Smooth muscle cell (in vitro differentiated cells): Measurements from ENCODE around the gene CNNM4. TPM values are rescaled to one million over a fixed set of nuclear protein-coding genes. Genes with fewer than 3 reads are reported as not detected.

Source experiments
- DNase-seq: peaks from one replicate; lab custom pipeline; 2025; ENCODE audit not compliant: unreplicated experiment; lab: John Stamatoyannopoulos, UW
- H2AFZ ChIP-seq: fragments of 200-600 bp; sonication (generic); 2 replicates; pipeline ENCODE4 v1.6.0; 2016; ENCODE audit warnings: antibody characterized with exemption, low read depth, mild to moderate bottlenecking
- H3F3A ChIP-seq: fragments of 200-600 bp; sonication (generic); 2 replicates; pipeline ENCODE4 v1.6.0; 2017; ENCODE audit warnings: antibody characterized with exemption, low read depth
- H3K27ac ChIP-seq: fragments of 200-600 bp; sonication (generic); 2 replicates; pipeline ENCODE4 v1.5.1; 2016; ENCODE audit warnings: low read depth, mild to moderate bottlenecking
- H3K27me3 ChIP-seq: fragments of 200-600 bp; sonication (generic); 2 replicates; pipeline ENCODE4 v1.6.1; 2016; ENCODE audit warnings: low read depth, mild to moderate bottlenecking
- H3K36me3 ChIP-seq: fragments of 200-600 bp; sonication (generic); 2 replicates; pipeline ENCODE4 v1.5.1; 2016; ENCODE audit warnings: low read depth
- H3K4me1 ChIP-seq: fragments of 200-600 bp; sonication (generic); 2 replicates; pipeline ENCODE4 v1.5.1; 2016; ENCODE audit warnings: low read depth
- H3K4me2 ChIP-seq: fragments of 200-600 bp; sonication (generic); 2 replicates; pipeline ENCODE4 v1.6.0; 2016; ENCODE audit warnings: mild to moderate bottlenecking
- H3K4me3 ChIP-seq: fragments of 200-600 bp; sonication (generic); 2 replicates; pipeline ENCODE4 v1.5.1; 2016; ENCODE audit warnings: mild to moderate bottlenecking
- H3K79me2 ChIP-seq: fragments of 200-600 bp; sonication (generic); 2 replicates; pipeline ENCODE4 v1.6.0; 2016; ENCODE audit warnings: low read depth, mild to moderate bottlenecking
- H3K9ac ChIP-seq: fragments of 200-600 bp; sonication (generic); 2 replicates; pipeline ENCODE4 v1.6.0; 2016; ENCODE audit warnings: low read depth
- H3K9me3 ChIP-seq: fragments of 200-600 bp; sonication (generic); replicated peaks from 2 replicates; pipeline ENCODE4 v1.5.1; 2016; ENCODE audit warnings: low read depth
- H4K20me1 ChIP-seq: fragments of 200-600 bp; sonication (generic); 2 replicates; pipeline ENCODE4 v1.6.0; 2016; ENCODE audit warnings: low read depth
- CTCF ChIP-seq: fragments of 200-600 bp; sonication (generic); IDR thresholded peaks from 2 replicates; pipeline ENCODE4 v1.5.1; 2017; ENCODE audit warnings: borderline replicate concordance, mild to moderate bottlenecking, antibody characterized with exemption; ENCODE audit not compliant: insufficient read depth, poor library complexity, severe bottlenecking
- WGBS: methylation state at CpG from one replicate; pipeline ENCODE4 v1.1.7; 2016; ENCODE audit warnings: low lambda C conversion rate; 5-methylcytosine and 5-hydroxymethylcytosine counted together
- polyA plus RNA-seq: library from polyadenylated mRNA; unstranded; fragments of >200 nt; fragmentation: Nextera tagmentation; extraction: Ambion mirVana; gene quantifications from 2 replicates; pipeline ENCODE4 v1.2.1, GENCODE V29; 2016
- total RNA-seq: library from RNA; depleted of rRNA; stranded (reverse); fragments of >200 nt; gene quantifications from 2 replicates; pipeline ENCODE4 v1.2.3, GENCODE V29; 2014

CNNM4 gene
- total and polyA plus RNA-seq, 2 experiments from 2014 or later, result 7.2 to 10.1 TPM

- Histone ChIP-seq H4K20me1 (no peaks in the 10 kb centered on the region), H3K79me2 (no peaks in the 10 kb centered on the region), H3K36me3 (peaks cover 6% of the 10 kb centered on the region), H3K9ac (no peak overlapping the region), H2AFZ (no peak overlapping the region), H3K9me3 (no peaks in the 10 kb centered on the region), H3K27me3 (no peaks in the 10 kb centered on the region), H3K4me2 (no peak overlapping the region), H3K27ac (no peak overlapping the region), H3F3A (no peaks in the 10 kb centered on the region), H3K4me1 (no peaks in the 10 kb centered on the region), H3K4me3 (no peak overlapping the region)
- no peak for TF ChIP-seq CTCF
- DNase-seq, result no peak
Observed at GRCh38 chr2:96716388-96716787, 44.3 kb upstream of the CNNM4 start.

- H2AFZ ChIP-seq, result no peak overlapping the region
- no peak overlapping the region for H3K27ac ChIP-seq
- H3K4me3 ChIP-seq, result no peak overlapping the region
- DNase-seq, result no peak
- H3K27me3 ChIP-seq, result no peaks in the 10 kb centered on the region
- no peaks in the 10 kb centered on the region for H3K36me3 ChIP-seq
- H3K9ac ChIP-seq, result no peak overlapping the region
- H3K9me3 ChIP-seq, result no peaks in the 10 kb centered on the region
- no peaks in the 10 kb centered on the region for H3F3A ChIP-seq
- no peaks in the 10 kb centered on the region for H3K4me1 ChIP-seq
- no peak overlapping the region for H3K4me2 ChIP-seq
- H4K20me1 ChIP-seq, result no peaks in the 10 kb centered on the region
- no peaks in the 10 kb centered on the region for H3K79me2 ChIP-seq
- no peak for TF ChIP-seq CTCF
- WGBS, result 94% methylated on average over 4 of the region's 4 CpGs
Observed at GRCh38 chr2:96726131-96726530, 34.6 kb upstream of the CNNM4 start.

GRCh38 chr2:96727431-96727830 is 33.3 kb upstream of the CNNM4 start:
- no peaks in the 10 kb centered on the region for H3K9me3 ChIP-seq
- H3K4me1 ChIP-seq, result no peaks in the 10 kb centered on the region
- H4K20me1 ChIP-seq, result no peaks in the 10 kb centered on the region
- no peak overlapping the region for H3K4me3 ChIP-seq
- H3K4me2 ChIP-seq, result no peak overlapping the region
- no peak overlapping the region for H2AFZ ChIP-seq
- H3F3A ChIP-seq, result no peaks in the 10 kb centered on the region
- H3K79me2 ChIP-seq, result no peaks in the 10 kb centered on the region
- H3K27me3 ChIP-seq, result no peaks in the 10 kb centered on the region
- no peak overlapping the region for H3K9ac ChIP-seq
- TF ChIP-seq CTCF, result no peak
- 97% methylated on average over 5 of the region's 5 CpGs for WGBS
- H3K36me3 ChIP-seq, result no peaks in the 10 kb centered on the region
- H3K27ac ChIP-seq, result no peak overlapping the region
- no peak for DNase-seq

DNA sequence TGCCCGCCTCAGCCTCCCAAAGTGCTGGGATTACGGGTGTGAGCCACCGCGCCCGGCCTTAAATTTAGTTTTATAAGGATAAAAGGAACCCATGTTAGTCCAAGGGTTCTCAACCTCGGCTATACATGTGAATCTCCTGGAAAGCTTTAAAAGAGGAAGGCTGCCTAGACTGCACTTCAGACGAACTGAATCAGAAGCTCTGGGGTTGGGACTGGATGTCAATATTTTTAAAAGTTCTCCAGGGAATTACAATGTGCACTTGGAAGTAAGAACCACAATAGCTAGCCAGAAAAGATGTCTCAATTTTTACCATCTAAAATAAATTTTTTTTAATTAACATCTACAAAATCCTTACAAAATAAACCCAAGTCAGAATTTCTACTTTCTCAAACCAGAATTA is 31.0 kb upstream of the CNNM4 start:
- peak overlapping the region; percentile 10 for H3K27ac ChIP-seq
- no peak for TF ChIP-seq CTCF

More for the DNA sequence above, 31.0 kb upstream of the CNNM4 start:
- over 99% methylated on average over 7 of the region's 7 CpGs for WGBS
- Histone ChIP-seq H3K79me2 (no peaks in the 10 kb centered on the region), H3K27me3 (no peaks in the 10 kb centered on the region), H3K4me3 (no peak overlapping the region), H3F3A (no peaks in the 10 kb centered on the region), H3K36me3 (no peaks in the 10 kb centered on the region), H4K20me1 (peaks cover 4% of the 10 kb centered on the region), H3K9ac (no peak overlapping the region), H3K4me2 (no peak overlapping the region), H2AFZ (no peak overlapping the region), H3K9me3 (no peaks in the 10 kb centered on the region), H3K4me1 (no peaks in the 10 kb centered on the region)
- DNase-seq, result no peak
